Smooth muscle cell (in vitro differentiated cells): ENCODE measurements around the gene TOB1. TPM values are rescaled to one million over a fixed set of nuclear protein-coding genes. Genes with fewer than 3 reads are reported as not detected.

Experiments
- DNase-seq: peaks from one replicate; lab custom pipeline; 2025; ENCODE audit not compliant: unreplicated experiment; lab: John Stamatoyannopoulos, UW
- H2AFZ ChIP-seq: fragments of 200-600 bp; sonication (generic); 2 replicates; pipeline ENCODE4 v1.6.0; 2016; ENCODE audit warnings: antibody characterized with exemption, low read depth, mild to moderate bottlenecking
- H3F3A ChIP-seq: fragments of 200-600 bp; sonication (generic); 2 replicates; pipeline ENCODE4 v1.6.0; 2017; ENCODE audit warnings: antibody characterized with exemption, low read depth
- H3K27ac ChIP-seq: fragments of 200-600 bp; sonication (generic); 2 replicates; pipeline ENCODE4 v1.5.1; 2016; ENCODE audit warnings: low read depth, mild to moderate bottlenecking
- H3K27me3 ChIP-seq: fragments of 200-600 bp; sonication (generic); 2 replicates; pipeline ENCODE4 v1.6.1; 2016; ENCODE audit warnings: low read depth, mild to moderate bottlenecking
- H3K36me3 ChIP-seq: fragments of 200-600 bp; sonication (generic); 2 replicates; pipeline ENCODE4 v1.5.1; 2016; ENCODE audit warnings: low read depth
- H3K4me1 ChIP-seq: fragments of 200-600 bp; sonication (generic); 2 replicates; pipeline ENCODE4 v1.5.1; 2016; ENCODE audit warnings: low read depth
- H3K4me2 ChIP-seq: fragments of 200-600 bp; sonication (generic); 2 replicates; pipeline ENCODE4 v1.6.0; 2016; ENCODE audit warnings: mild to moderate bottlenecking
- H3K4me3 ChIP-seq: fragments of 200-600 bp; sonication (generic); 2 replicates; pipeline ENCODE4 v1.5.1; 2016; ENCODE audit warnings: mild to moderate bottlenecking
- H3K79me2 ChIP-seq: fragments of 200-600 bp; sonication (generic); 2 replicates; pipeline ENCODE4 v1.6.0; 2016; ENCODE audit warnings: low read depth, mild to moderate bottlenecking
- H3K9ac ChIP-seq: fragments of 200-600 bp; sonication (generic); 2 replicates; pipeline ENCODE4 v1.6.0; 2016; ENCODE audit warnings: low read depth
- H3K9me3 ChIP-seq: fragments of 200-600 bp; sonication (generic); replicated peaks from 2 replicates; pipeline ENCODE4 v1.5.1; 2016; ENCODE audit warnings: low read depth
- H4K20me1 ChIP-seq: fragments of 200-600 bp; sonication (generic); 2 replicates; pipeline ENCODE4 v1.6.0; 2016; ENCODE audit warnings: low read depth
- WGBS: methylation state at CpG from one replicate; pipeline ENCODE4 v1.1.7; 2016; ENCODE audit warnings: low lambda C conversion rate; 5-methylcytosine and 5-hydroxymethylcytosine counted together
- polyA plus RNA-seq: library from polyadenylated mRNA; unstranded; fragments of >200 nt; fragmentation: Nextera tagmentation; extraction: Ambion mirVana; gene quantifications from 2 replicates; pipeline ENCODE4 v1.2.1, GENCODE V29; 2016
- total RNA-seq: library from RNA; depleted of rRNA; stranded (reverse); fragments of >200 nt; gene quantifications from 2 replicates; pipeline ENCODE4 v1.2.3, GENCODE V29; 2014
- TF ChIP-seq, protein P1 (sequence below): fragments of 200-600 bp; sonication (generic); IDR thresholded peaks from 2 replicates; pipeline ENCODE4 v1.5.1; 2017; ENCODE audit warnings: borderline replicate concordance, mild to moderate bottlenecking, antibody characterized with exemption; ENCODE audit not compliant: insufficient read depth, poor library complexity, severe bottlenecking

Gene TOB1
- total and polyA plus RNA-seq, 2 experiments from 2014 or later: 29.3 to 39.8 TPM

DNA sequence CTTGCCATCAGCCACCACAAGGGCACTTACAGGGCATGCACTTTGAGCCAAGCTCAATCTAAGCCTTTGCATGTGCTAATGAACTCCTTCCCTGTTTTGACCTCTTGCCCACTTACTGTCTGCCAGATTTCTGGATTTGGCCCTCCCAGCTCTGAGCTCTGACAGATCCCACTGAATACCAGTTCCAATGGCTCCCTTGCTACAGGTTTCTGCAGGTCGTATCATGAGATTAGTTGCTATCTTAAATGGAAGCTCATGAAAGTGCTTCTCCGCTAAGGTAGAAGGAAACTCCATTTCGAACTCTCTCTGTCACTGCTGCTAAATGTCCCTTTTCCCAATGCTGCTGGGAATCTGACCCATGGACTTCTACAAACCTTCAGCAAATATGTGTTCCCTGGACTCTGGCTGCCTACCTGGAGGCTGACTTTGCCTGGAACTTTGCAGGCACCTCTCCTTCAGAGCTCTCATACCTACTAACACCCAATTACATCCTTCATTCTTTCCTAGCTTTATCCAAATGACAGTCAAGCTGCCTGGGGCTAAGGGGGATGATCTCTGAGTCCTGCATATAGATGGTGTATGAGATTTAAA lies 23.5 kb upstream of the TOB1 start:
- 84% methylated on average over 3 of the region's 3 CpGs for WGBS
- H3K27me3 ChIP-seq: no peaks in the 10 kb centered on the region
- H3K79me2 ChIP-seq: no peaks in the 10 kb centered on the region
- H3K27ac ChIP-seq: no peak overlapping the region
- peaks cover 20% of the 10 kb centered on the region for H3K4me1 ChIP-seq
- no peaks in the 10 kb centered on the region for H3K36me3 ChIP-seq
- H4K20me1 ChIP-seq: no peaks in the 10 kb centered on the region
- no peak overlapping the region for H2AFZ ChIP-seq
- TF ChIP-seq, protein P1, sequence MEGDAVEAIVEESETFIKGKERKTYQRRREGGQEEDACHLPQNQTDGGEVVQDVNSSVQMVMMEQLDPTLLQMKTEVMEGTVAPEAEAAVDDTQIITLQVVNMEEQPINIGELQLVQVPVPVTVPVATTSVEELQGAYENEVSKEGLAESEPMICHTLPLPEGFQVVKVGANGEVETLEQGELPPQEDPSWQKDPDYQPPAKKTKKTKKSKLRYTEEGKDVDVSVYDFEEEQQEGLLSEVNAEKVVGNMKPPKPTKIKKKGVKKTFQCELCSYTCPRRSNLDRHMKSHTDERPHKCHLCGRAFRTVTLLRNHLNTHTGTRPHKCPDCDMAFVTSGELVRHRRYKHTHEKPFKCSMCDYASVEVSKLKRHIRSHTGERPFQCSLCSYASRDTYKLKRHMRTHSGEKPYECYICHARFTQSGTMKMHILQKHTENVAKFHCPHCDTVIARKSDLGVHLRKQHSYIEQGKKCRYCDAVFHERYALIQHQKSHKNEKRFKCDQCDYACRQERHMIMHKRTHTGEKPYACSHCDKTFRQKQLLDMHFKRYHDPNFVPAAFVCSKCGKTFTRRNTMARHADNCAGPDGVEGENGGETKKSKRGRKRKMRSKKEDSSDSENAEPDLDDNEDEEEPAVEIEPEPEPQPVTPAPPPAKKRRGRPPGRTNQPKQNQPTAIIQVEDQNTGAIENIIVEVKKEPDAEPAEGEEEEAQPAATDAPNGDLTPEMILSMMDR: no peak
- no peaks in the 10 kb centered on the region for H3K9me3 ChIP-seq
- H3K4me2 ChIP-seq: no peak overlapping the region
- no peak overlapping the region for H3K9ac ChIP-seq
- no peaks in the 10 kb centered on the region for H3F3A ChIP-seq
- no peak overlapping the region for H3K4me3 ChIP-seq
- DNase-seq: no peak

DNA sequence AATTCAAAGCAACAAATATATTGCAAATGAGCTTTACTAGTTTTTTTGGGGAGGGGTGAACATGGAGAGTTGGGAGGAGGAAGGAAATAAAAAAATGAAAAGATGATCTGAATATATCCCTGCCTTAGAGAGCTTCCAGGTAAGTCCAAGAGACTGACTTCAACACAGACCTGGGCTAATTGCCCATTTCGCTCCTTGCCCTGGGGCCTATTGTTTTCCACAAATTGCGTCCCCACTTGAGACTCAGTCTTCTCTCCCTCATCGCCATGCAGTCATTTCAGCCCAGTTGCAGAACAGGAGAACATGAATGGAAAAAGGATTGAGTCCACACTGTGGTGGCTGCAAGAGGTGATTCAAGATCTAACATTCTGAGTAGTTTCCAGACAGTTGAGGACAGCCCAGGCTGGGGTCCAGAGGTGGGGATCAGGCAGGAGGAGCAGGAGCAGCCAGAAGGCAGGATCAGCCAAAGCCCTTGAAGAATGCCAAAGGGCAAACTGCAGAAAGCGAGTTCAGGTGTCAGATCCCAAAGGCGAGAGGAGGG lies 21.6 kb upstream of the TOB1 start:
- no peak overlapping the region for H2AFZ ChIP-seq
- no peaks in the 10 kb centered on the region for H3K9me3 ChIP-seq
- TF ChIP-seq, protein P1: no peak
- 92% methylated on average over 5 of the region's 5 CpGs for WGBS
- H3K9ac ChIP-seq: no peak overlapping the region
- H3K36me3 ChIP-seq: no peaks in the 10 kb centered on the region
- H3K79me2 ChIP-seq: no peaks in the 10 kb centered on the region
- H3K4me3 ChIP-seq: no peak overlapping the region
- no peaks in the 10 kb centered on the region for H3F3A ChIP-seq
- no peak overlapping the region for H3K4me2 ChIP-seq
- no peaks in the 10 kb centered on the region for H3K27me3 ChIP-seq
- H3K4me1 ChIP-seq: peaks cover 9% of the 10 kb centered on the region
- DNase-seq: no peak
- no peaks in the 10 kb centered on the region for H4K20me1 ChIP-seq
- H3K27ac ChIP-seq: no peak overlapping the region

DNA sequence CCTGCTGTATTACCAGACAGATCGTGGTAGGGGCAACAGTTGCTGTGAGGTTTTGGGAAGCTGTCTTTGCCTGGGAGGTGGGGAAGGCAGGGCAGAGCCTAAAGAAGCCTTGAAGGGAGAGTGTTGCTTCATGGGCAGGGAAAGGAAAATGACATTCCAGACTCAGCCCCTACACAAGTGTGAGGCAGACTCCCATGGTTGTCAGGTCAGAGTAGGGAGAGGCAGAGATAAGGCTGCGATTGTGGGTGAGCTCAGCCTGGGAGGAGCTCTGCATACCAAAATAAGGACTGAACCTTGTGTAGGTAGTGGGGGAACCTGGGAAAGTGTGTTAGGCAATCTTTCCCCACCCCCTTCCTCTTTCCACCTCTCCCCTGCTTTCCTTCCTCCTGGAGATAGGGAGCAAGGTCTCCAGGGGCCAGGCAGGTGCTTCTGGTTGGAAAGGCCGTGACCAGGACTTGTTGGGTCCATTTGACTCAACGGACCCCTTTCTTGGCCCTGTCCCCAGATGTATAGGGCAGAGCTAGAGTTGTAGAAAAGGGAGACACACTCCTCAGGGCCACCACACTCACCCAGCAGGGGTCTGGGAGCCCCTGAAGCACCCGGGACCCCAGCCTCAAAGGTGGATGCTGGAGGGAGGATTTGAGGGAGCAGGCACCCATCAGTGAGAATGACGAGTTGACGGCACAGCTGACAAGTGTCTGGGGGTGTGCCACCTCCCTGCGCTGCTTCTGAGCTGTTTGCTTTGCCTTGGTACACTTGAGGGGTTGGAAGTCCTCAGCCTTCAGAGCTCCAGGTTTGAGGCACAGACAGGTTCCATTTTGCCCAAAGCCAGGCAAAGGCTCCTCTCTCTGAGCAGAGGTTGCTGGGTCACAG lies 18.5 kb upstream of the TOB1 start:
- Histone ChIP-seq H4K20me1 (no peaks in the 10 kb centered on the region), H3K9ac (no peak overlapping the region), H2AFZ (no peak overlapping the region), H3F3A (no peaks in the 10 kb centered on the region), H3K4me3 (no peak overlapping the region), H3K27ac (no peak overlapping the region), H3K27me3 (no peaks in the 10 kb centered on the region), H3K4me1 (peaks cover 8% of the 10 kb centered on the region), H3K9me3 (no peaks in the 10 kb centered on the region), H3K79me2 (no peaks in the 10 kb centered on the region), H3K4me2 (no peak overlapping the region), H3K36me3 (no peaks in the 10 kb centered on the region)
- TF ChIP-seq, protein P1: no peak
- WGBS: 84% methylated on average over 8 of the region's 8 CpGs
- DNase-seq: no peak
